Measurements from ENCODE around the gene ZNF407.

GRCh38 chr18:74739926-74740325, 142.3 kb downstream of the ZNF407 start:
- TF ChIP-seq CTCF (IDR thresholded peaks at IDR 0.05) (no peak), POLR2A (IDR thresholded peaks at IDR 0.05) (no peak)

All from testis (tissue), 2 donors.